CD4-positive, alpha-beta T cell treated with Interleukin-17A for 4 hours (primary cell): ENCODE measurements around the gene ELAVL3.
"Not testable (repeated sequence)": the region's sequence is repeated elsewhere in the genome, so short reads cannot be mapped to it uniquely, and the experiment has no call there.

Experiments
- DNase-seq: peaks from one replicate; pipeline ENCODE4 v3.0.0-alpha.2; 2020; ENCODE audit warnings: mixed read lengths

Gene ELAVL3

GRCh38 chr19:11486661-11487503 is 6.0 kb upstream of the ELAVL3 start:
- DNase-seq: no peak

- DNase-seq: no peak
Measured at GRCh38 chr19:11485245-11485837, 4.5 kb upstream of the ELAVL3 start.

DNA sequence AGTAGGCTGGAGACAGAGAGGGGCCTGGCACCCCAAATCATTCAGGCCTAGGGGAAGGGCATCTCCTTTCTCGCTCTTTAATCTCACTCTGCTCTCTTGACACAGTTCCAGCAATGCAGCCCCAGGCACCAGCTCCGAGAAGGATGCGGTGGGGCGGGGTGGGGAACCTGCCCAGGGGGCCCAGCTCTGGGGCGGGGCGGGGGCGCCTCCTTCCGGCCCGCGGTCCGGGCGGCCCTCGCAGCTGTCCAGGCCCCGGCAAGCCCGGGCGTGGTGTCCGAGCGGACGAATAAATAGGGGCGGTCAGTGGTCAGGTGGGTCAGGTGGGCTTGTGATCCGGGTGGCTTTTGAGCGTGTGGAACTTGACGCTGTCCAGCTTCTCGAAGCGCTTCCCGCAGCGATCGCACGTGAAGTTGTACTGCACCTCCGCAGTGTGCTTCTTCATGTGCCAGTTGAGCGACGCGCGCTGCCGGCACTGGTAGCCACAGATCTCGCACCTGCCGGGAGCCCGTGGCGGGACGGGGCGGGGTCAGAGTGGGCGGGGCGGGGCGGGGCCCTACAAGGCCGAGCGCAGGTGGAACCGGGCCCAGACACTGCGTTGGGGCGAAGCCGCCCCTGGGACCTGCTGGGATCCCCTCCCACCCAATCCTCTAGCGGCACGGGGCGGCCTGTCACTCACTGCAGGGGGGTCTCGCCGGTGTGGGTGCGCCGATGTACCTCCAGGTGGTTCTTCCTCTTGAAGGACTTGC is 2.7 kb upstream of the ELAVL3 start:
- no peak for DNase-seq

DNA sequence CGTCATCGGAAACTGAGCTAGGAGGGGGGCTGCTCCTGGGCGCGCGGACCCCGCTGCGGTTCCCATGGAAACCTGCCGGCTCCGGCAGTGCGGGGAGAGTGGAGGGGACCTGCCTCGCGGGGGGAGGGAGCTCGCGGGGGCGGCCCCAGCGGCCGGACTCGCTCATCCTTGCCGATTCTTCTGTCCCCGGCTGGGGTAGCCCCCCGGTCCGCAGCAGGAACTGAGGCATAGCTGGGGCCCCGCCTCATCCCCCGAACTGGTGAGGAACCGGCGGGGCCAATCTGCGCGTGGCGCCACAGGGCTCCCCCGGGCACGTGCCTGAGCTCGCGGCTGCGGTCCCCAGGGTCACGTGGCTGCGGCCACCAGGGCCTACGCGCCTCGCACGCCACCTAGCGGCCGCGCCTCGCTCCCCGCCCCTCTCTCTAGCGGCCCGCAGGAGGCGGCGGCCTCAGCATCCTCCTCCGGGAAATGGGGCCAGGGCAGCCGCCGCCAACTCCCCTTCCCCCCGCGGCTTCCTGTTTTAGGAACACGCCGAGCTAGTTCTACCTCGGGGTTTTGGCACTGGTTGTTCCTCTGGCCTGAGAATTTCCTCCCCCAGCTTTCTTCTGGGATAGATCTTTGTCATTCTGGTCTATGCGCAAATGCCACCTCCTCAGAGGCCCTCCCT is 1.7 kb upstream of the ELAVL3 start:
- peak; percentile 86 for DNase-seq

GRCh38 chr19:11481534-11482383 is 913 bp upstream of the ELAVL3 start:
- peak; percentile 63 for DNase-seq

- DNase-seq: no peak
Measured at GRCh38 chr19:11479898-11480714, 740 bp downstream of the ELAVL3 start.

GRCh38 chr19:11479090-11479897 is 1.6 kb downstream of the ELAVL3 start:
- DNase-seq: no peak

DNA sequence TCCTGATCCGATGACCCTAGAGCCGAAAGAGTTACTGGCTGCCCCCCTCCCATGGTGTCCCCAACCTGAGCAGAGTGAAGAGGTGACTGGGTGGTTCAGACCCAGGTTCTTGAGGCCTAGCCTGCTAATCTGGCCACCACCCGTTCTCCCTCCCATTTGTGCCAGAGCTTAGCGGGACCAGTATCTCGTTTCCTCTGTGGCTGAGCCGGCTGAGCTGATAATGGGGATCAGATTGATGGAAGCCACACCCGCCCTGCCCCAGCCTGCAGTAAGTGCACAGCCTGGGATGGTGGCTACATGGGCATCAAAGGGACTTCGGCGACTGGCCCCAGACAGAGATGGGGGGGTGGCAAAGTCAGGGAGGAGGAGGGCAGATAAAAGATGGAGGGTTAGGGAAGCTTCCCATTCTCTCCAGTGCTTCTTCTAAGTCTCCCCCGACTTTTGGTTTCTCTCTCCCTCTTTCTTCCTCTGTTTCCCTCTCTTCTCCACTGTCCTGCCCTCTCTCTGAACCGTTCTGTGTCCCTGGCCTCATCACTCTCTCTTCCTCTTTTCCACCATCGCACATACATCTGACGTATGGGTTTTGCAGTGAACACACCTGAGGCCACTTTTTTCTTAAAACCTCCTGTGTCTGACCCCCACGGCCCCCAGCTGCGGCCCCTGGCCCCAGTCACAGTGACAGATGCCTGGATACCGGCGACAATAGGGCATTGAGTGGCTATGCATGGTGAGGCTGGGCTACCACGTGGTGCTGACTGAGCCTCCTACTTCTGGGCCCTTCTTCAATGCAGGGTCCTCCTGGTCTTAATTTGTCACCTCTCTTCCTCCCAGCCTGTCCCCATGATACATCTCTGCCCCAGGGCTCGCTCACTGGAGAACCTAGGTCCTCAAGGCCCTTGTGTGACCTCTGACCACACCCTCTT is 2.4 kb downstream of the ELAVL3 start:
- DNase-seq: no peak

DNA sequence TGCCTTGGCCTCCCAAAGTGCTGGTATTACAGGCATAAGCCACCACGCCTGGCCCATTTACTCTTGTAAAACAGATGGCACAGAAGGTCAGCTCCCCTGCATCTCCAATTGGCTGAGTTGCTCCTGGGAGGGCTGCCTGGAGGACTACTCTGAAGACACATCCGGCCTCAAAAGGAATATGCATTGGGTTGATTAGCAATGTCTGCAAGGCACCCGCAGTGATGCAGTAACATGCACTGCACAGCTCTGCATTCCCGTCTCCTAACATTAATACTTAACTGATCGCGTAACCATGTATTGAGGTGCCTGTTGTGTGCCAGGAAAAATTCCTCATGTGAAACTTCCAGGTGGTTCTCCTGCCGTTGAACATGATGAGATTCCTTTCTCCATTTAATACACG is 5.0 kb downstream of the ELAVL3 start:
- no peak for DNase-seq

DNA sequence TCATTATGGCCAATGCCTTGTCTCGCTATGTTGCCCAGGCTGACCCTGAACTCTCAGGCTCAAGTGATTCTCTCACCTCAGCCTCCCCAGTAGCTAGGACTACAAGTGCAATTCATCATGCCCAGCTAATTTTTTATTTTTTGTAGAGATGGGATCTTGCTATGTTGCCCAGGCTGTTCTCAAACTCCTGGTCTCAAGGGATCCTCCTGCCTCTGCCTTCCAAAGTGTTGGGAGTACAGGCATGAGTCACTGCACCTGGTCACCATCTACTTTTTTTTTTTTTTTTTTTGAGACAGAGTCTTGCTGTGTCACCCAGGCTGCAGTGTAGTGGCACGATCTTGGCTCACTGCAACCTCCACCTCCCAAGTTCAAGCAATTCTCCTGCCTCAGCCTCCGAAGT is 5.5 kb downstream of the ELAVL3 start:
- not testable (repeated sequence) for DNase-seq

DNA sequence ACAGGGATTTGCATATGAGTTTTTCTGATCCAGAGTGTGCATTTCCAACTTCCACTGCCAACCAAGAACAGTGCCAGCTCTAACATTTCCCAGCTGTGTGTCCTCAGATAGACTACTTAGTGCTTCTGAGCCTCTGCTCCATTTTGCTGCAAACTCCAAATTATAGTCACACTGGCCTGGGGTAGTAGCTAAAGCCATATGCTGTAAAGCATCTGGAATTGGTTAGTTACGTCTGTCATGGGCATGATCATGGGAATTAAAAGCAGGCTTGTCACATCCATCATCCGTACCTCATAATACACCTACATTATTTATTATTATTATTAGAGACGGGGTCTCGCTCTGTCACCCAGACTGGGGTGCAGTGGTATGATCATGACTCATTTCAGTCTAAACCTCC is 7.1 kb downstream of the ELAVL3 start:
- DNase-seq: no peak

GRCh38 chr19:11468266-11468845 is 12.5 kb downstream of the ELAVL3 start:
- DNase-seq: not testable (repeated sequence)

GRCh38 chr19:11465600-11465999 is 15.2 kb downstream of the ELAVL3 start:
- no peak for DNase-seq

DNA sequence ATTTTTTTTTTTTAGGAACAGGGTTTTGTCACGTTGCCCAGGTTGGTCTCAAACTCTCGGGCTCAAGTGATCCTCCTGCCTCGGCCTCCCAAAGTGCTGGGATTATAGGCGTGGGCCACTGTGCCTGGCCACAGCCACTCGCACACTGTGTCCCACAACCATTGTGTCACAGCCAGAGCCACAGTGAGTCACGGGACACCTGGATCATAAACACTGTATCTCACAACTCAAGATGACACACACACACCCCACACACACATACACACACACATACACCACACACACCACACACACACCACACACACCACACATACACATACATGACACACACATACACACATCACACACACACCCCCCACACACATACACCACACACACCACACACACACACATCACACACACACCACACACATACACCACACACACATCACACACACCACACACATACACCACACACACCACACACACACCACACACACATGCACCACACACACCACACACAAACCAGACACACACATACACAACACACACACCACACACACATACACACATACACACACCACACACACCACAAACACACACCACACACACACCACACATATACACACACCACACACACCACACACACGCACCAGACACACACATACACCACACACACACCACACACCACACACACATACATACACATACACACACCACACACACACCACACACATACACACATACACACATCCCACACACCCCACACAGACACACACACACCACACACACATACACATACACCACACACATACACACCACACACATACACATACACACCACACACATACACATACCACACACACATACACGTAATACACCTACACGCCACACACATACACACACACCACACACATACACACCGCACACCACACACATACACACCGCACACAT is 16.2 kb downstream of the ELAVL3 start:
- DNase-seq: no peak

DNA sequence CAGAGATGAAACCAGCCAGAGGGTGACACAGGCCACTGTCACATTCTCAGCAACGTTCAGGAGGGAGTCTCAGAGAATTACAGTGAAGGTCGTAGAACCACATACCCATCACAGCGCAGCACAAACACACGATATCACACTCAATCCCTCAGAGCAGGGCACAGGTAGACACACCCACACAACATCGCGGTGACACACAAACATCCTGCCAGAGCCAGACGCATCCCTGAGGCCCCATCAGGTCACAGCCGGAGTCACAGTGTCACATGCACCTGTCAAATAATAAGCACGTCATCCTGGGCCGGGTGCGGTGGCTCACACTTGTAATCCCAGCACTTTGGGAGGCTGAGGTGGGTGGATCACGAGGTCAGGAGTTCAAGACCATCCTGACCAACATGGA is 17.5 kb downstream of the ELAVL3 start:
- DNase-seq: no peak

- no peak for DNase-seq
Measured at GRCh38 chr19:11461453-11461852, 19.4 kb downstream of the ELAVL3 start.

DNA sequence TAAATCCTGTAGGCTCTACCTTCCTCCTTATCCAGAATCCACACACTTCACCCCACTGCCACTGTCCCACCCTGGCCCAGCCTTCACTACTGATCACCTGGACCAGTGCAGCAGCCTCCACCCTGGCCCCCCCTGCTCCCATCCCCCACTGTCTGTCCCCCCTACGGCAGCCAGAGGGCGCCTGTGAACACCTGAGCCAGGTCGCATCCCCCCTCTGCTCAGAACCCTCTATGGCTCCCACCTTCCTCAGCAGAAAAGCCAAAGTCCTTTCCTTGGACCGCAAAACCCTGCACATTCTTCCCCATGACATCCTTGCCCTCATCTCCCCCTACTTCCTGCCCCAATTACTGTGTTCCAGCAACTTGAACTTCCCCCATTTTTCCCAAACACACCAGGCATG is 20.6 kb downstream of the ELAVL3 start:
- peak; percentile 24 for DNase-seq

GRCh38 chr19:11458912-11459311 is 21.9 kb downstream of the ELAVL3 start:
- not testable (repeated sequence) for DNase-seq
